ENCODE results near the gene GAMT.
A peak's percentile ranks its signal among the peaks of the same experiment; 100 is the strongest.

The GAMT gene

GRCh38 chr19:1355568-1356507 lies 45.5 kb downstream of the GAMT start:
- Histone ChIP-seq H3K27me3 (ENCODE audit: control insufficient read depth, insufficient read depth, low read length, poor library complexity, severe bottlenecking) (no peaks in the 10 kb centered on the region), H3K36me3 (ENCODE audit: control insufficient read depth, insufficient read depth, low read length) (peaks cover 14% of the 10 kb centered on the region), H3K9me3 (ENCODE audit: control insufficient read depth, low read length) (no peaks in the 10 kb centered on the region), H3K27ac (ENCODE audit: insufficient read depth, low read depth, low read length, poor library complexity, severe bottlenecking) (peak overlapping the region; percentile 67), H3K4me1 (ENCODE audit: control insufficient read depth, insufficient read depth, low read length) (peaks cover 43% of the 10 kb centered on the region), H3K4me3 (ENCODE audit: insufficient read depth, low read depth, low read length) (peak overlapping the region; percentile 77)
- 38% methylated on average over 32 of the region's 32 CpGs for WGBS, 2 experiments

- 0% methylated on average over 60 to 61 of the region's 61 CpGs for WGBS, 2 experiments
- Histone ChIP-seq H3K4me3 (ENCODE audit: insufficient read depth, low read depth, low read length) (peak overlapping the region; percentile 77), H3K27ac (ENCODE audit: insufficient read depth, low read depth, low read length, poor library complexity, severe bottlenecking) (peak overlapping the region; percentile 67), H3K4me1 (ENCODE audit: control insufficient read depth, insufficient read depth, low read length) (peaks cover 35% of the 10 kb centered on the region), H3K9me3 (ENCODE audit: control insufficient read depth, low read length) (no peaks in the 10 kb centered on the region), H3K27me3 (ENCODE audit: control insufficient read depth, insufficient read depth, low read length, poor library complexity, severe bottlenecking) (no peaks in the 10 kb centered on the region), H3K36me3 (ENCODE audit: control insufficient read depth, insufficient read depth, low read length) (peaks cover 14% of the 10 kb centered on the region)
These were observed 46.3 kb downstream of the GAMT start for GRCh38 chr19:1354970-1355567.

- Histone ChIP-seq H3K27ac (ENCODE audit: insufficient read depth, low read depth, low read length, poor library complexity, severe bottlenecking) (no peak overlapping the region), H3K4me3 (ENCODE audit: insufficient read depth, low read depth, low read length) (no peak overlapping the region), H3K4me1 (ENCODE audit: control insufficient read depth, insufficient read depth, low read length) (peaks cover 21% of the 10 kb centered on the region), H3K36me3 (ENCODE audit: control insufficient read depth, insufficient read depth, low read length) (peaks cover 3% of the 10 kb centered on the region), H3K9me3 (ENCODE audit: control insufficient read depth, low read length) (no peaks in the 10 kb centered on the region), H3K27me3 (ENCODE audit: control insufficient read depth, insufficient read depth, low read length, poor library complexity, severe bottlenecking) (no peaks in the 10 kb centered on the region)
- 95 to 98% methylated on average over 8 to 9 of the region's 9 CpGs for WGBS, 2 experiments
These were observed 48.2 kb downstream of the GAMT start for GRCh38 chr19:1353144-1353543.

GRCh38 chr19:1351381-1351851 lies 49.9 kb downstream of the GAMT start:
- no peaks in the 10 kb centered on the region for H3K36me3 ChIP-seq (ENCODE audit: control insufficient read depth, insufficient read depth, low read length)
- H3K9me3 ChIP-seq (ENCODE audit: control insufficient read depth, low read length): no peaks in the 10 kb centered on the region
- H3K27ac ChIP-seq (ENCODE audit: insufficient read depth, low read depth, low read length, poor library complexity, severe bottlenecking): no peak overlapping the region
- whole genome bisulfite sequencing, 2 experiments: 92 to 94% methylated on average over 21 of the region's 21 CpGs
- H3K4me3 ChIP-seq (ENCODE audit: insufficient read depth, low read depth, low read length): no peak overlapping the region
- no peaks in the 10 kb centered on the region for H3K27me3 ChIP-seq (ENCODE audit: control insufficient read depth, insufficient read depth, low read length, poor library complexity, severe bottlenecking)
- H3K4me1 ChIP-seq (ENCODE audit: control insufficient read depth, insufficient read depth, low read length): peaks cover 4% of the 10 kb centered on the region

GRCh38 chr19:1350867-1351266 lies 50.5 kb downstream of the GAMT start:
- H3K27me3 ChIP-seq (ENCODE audit: control insufficient read depth, insufficient read depth, low read length, poor library complexity, severe bottlenecking): no peaks in the 10 kb centered on the region
- no peaks in the 10 kb centered on the region for H3K4me1 ChIP-seq (ENCODE audit: control insufficient read depth, insufficient read depth, low read length)
- H3K27ac ChIP-seq (ENCODE audit: insufficient read depth, low read depth, low read length, poor library complexity, severe bottlenecking): no peak overlapping the region
- H3K9me3 ChIP-seq (ENCODE audit: control insufficient read depth, low read length): no peaks in the 10 kb centered on the region
- WGBS, 2 experiments: 85 to 87% methylated on average over 5 of the region's 5 CpGs
- no peaks in the 10 kb centered on the region for H3K36me3 ChIP-seq (ENCODE audit: control insufficient read depth, insufficient read depth, low read length)
- H3K4me3 ChIP-seq (ENCODE audit: insufficient read depth, low read depth, low read length): no peak overlapping the region

GRCh38 chr19:1349211-1349610 lies 52.1 kb downstream of the GAMT start:
- no peaks in the 10 kb centered on the region for H3K27me3 ChIP-seq (ENCODE audit: control insufficient read depth, insufficient read depth, low read length, poor library complexity, severe bottlenecking)
- H3K4me1 ChIP-seq (ENCODE audit: control insufficient read depth, insufficient read depth, low read length): no peaks in the 10 kb centered on the region
- H3K36me3 ChIP-seq (ENCODE audit: control insufficient read depth, insufficient read depth, low read length): no peaks in the 10 kb centered on the region
- H3K27ac ChIP-seq (ENCODE audit: insufficient read depth, low read depth, low read length, poor library complexity, severe bottlenecking): no peak overlapping the region
- WGBS, 2 experiments: 92 to 93% methylated on average over 18 of the region's 18 CpGs
- H3K4me3 ChIP-seq (ENCODE audit: insufficient read depth, low read depth, low read length): no peak overlapping the region
- no peaks in the 10 kb centered on the region for H3K9me3 ChIP-seq (ENCODE audit: control insufficient read depth, low read length)
